Stimulated activated CD4-positive, alpha-beta T cell treated with anti-CD3 and anti-CD28 coated beads, Interleukin-12 subunit alpha, Interleukin-12 subunit beta, amount 100 ng/mL, for 4 hours (primary cell): ENCODE results near the gene TOP2A.

Source experiments
- DNase-seq: peaks from one replicate; pipeline ENCODE4 v3.0.0-alpha.2; 2020

Gene TOP2A

DNA sequence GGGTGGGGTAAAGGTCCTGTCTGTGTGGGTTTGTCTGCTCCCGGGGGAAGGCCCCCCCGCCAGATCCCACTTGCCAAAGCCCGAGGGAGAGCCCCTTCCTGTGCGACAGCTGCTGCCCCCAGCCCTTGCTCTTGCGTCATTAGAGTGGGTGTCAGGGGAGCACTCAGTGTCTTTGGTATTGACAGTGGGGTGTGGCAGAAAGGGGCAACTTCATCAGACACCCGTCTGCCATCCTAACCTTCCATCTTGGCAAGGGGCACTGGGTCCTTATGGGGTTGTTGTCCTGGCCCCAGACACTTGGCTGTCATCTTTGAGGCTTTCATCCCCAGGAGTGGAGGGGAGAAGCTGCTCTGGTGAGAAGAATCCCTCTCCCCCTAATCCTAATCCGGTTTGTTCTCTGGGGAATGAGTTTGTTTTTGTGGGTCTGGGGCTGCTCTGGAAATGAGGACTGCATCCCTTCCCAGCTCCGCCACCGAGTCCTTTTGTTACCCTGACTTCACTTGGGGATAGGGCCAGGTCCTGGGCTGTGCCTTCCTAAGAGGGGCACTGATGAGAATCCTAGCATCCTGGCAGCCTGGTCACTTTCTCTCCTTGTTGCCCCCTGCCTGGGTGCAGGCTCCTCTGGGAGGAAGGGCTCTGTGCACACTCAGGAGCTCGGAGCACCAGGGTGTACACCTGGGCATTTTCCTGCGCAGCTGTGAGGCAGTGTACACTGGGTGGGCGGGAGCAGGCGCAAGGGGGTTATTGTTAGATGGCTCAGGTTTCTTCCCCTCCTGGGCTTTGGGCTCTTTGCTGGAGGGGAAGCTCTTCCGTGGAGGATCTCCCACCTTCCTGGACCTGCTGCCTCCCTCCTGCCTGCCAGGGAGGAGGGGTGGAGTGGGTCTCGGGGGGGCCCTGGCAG is 74.2 kb downstream of the TOP2A start:
- no peak for DNase-seq

GRCh38 chr17:40342504-40343218 is 75.0 kb downstream of the TOP2A start:
- no peak for DNase-seq

- no peak for DNase-seq
Observed at GRCh38 chr17:40341808-40342503, 75.7 kb downstream of the TOP2A start.

DNA sequence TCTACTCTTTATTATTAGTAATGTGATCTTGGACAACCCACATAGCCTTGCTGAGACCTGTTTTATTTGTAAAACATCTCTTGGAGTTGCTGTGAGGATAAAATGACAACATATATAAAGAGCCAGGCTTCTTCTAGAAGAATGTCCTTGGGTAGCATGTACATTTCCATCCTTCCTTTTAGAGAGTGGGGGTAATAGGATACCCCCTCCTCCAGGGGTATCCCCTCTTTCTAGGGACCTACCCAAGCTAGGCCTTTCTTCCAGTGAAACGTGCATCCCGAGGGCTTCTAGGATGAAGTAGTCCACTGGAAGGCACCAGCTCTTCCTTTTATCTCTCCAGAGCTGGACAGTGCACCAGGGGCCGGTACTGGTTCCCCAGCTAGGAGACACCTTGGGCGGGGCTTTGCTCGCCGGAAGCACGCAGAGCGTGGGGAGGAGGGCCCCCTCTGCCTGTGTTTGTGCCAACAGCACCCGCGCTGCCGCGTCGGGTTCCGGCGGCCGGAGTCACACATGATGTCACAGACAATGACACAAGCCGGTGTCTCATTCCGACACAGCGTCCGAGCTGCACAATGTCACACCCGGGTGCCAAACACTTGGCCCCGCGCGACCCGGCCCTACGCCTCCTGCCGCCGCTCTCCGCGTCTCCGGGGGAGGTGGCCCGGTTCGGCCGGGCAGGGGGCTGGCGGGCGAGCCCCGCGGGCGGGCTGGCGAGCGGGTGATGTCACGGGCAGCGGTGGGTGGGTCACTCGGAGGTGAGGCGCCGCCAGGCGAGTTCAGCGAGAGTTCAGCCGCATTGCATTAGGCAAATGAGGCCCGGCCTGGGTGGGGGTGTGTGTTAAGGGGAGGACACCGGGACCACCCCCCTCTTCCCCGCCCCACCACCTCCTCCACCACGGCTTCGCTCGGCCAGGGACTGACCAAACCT is 76.6 kb downstream of the TOP2A start:
- DNase-seq = peak; percentile 71

DNA sequence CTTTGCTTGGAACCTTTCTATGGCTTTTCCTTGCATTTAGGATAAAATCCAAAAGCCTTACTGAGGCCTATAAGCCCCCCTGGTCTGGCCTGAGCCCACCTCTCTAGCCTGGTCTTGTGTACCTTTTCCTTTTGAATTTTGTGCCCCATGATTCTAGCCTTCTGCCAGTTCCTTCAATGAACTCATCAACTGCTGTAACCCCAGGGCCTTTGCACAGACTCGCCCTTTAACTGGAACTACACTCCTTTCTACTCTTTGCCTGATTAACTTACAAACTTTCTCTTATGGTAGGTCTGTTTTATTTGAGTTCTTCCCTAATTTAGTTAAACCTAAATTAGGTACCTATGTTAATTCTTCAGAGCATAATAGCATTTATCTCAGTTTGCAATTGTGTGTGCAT is 77.4 kb downstream of the TOP2A start:
- no peak for DNase-seq

- no peak for DNase-seq
Observed at GRCh38 chr17:40338941-40339649, 78.6 kb downstream of the TOP2A start.
